Gastroesophageal sphincter (tissue), 4 donors: ENCODE measurements around the gene CELSR1. TPM values are rescaled to one million over a fixed set of nuclear protein-coding genes. Genes with fewer than 3 reads are reported as not detected.

Source experiments
- ATAC-seq: fragments of 150-250 bp; one replicate; pipeline ENCODE4 v1.9.1; 2016; ENCODE audit warnings: mild to moderate bottlenecking, moderate library complexity
- H3K27ac ChIP-seq, 4 donors: fragments of 200-600 bp; sonication (generic) in 3 of 4; 1 replicate in 3 of 4; 2 replicates in 1 of 4; pipeline ENCODE4 v1.5.1; 2016 to 2019
- H3K27me3 ChIP-seq: fragments of 200-600 bp; sonication (generic); one replicate; pipeline ENCODE4 v1.5.1; 2019
- H3K36me3 ChIP-seq, 2 donors: fragments of 200-600 bp; sonication (generic); one replicate each; pipeline ENCODE4 v1.5.1; 2019; ENCODE audit warnings: control low read depth in 1 of 2
- H3K4me1 ChIP-seq, 3 donors: fragments of 200-600 bp; sonication (generic); 1 replicate in 2 of 3; 2 replicates in 1 of 3; pipeline ENCODE4 v1.5.1; 2016 to 2019; ENCODE audit warnings: control low read depth in 2 of 3
- H3K4me3 ChIP-seq, 2 donors: fragments of 200-600 bp; sonication (generic); one replicate each; pipeline ENCODE4 v1.5.1; 2019; ENCODE audit warnings: mild to moderate bottlenecking in 1 of 2, moderate library complexity in 1 of 2
- H3K9me3 ChIP-seq, 3 donors: fragments of 200-600 bp; sonication (generic); one replicate each; pipeline ENCODE4 v1.5.1; 2017 to 2019; ENCODE audit warnings: control low read depth in 2 of 3
- CTCF ChIP-seq, 4 experiments: fragments of 200-600 bp in 2 of 4; fragments of 450-650 bp in 2 of 4; sonication (generic) in 1 of 4; IDR thresholded peaks; one replicate each; pipeline ENCODE4 v1.5.1; 2017 to 2019; ENCODE audit warnings: antibody characterized with exemption in 4 of 4, mild to moderate bottlenecking in 2 of 4, moderate library complexity in 2 of 4
- EP300 ChIP-seq: sonication (generic); formaldehyde crosslinking; IDR thresholded peaks from one replicate; pipeline ENCODE4 v1.6.1; 2017; ENCODE audit warnings: antibody characterized with exemption, mild to moderate bottlenecking
- POLR2A ChIP-seq, 2 donors: fragments of 450-650 bp; IDR thresholded peaks; one replicate each; pipeline ENCODE4 v1.6.1; 2017; ENCODE audit warnings: antibody characterized with exemption in 2 of 2, mild to moderate bottlenecking in 2 of 2, moderate library complexity in 1 of 2
- POLR2AphosphoS5 ChIP-seq: sonication (generic); formaldehyde crosslinking; IDR thresholded peaks from one replicate; pipeline ENCODE4 v1.6.1; 2017; ENCODE audit warnings: antibody characterized with exemption
- WGBS, 2 donors: methylation state at CpG; one replicate each; pipeline ENCODE4 v1.1.5; 2018; ENCODE audit warnings: low coverage in 1 of 2; 5-methylcytosine and 5-hydroxymethylcytosine counted together
- total RNA-seq, 4 donors: library from RNA; depleted of rRNA; stranded (reverse); fragments of >200 nt; gene quantifications; one replicate each; pipeline ENCODE4 v1.1.0, GENCODE V29; 2016

CELSR1 gene
- total RNA-seq, 4 donors from 2014 or later = 1.7 to 4.8 (median 4.3) TPM

- TF ChIP-seq POLR2A (IDR thresholded peaks at IDR 0.05) = no peak
- no peak for TF ChIP-seq POLR2AphosphoS5
- TF ChIP-seq CTCF (IDR thresholded peaks at IDR 0.05) = no peak
- TF ChIP-seq EP300 = no peak
- ATAC-seq = no peak
- H3K4me1 ChIP-seq = no peaks in the 10 kb centered on the region
- no peak overlapping the region for H3K27ac ChIP-seq
- H3K36me3 ChIP-seq = no peaks in the 10 kb centered on the region
- peaks cover 16% of the 10 kb centered on the region for H3K27me3 ChIP-seq
- 24 to 64% methylated on average over 8 of the region's 11 CpGs for WGBS, 2 donors
- no peaks in the 10 kb centered on the region for H3K9me3 ChIP-seq
- no peak overlapping the region for H3K4me3 ChIP-seq
These were observed 118.6 kb downstream of the CELSR1 start for GRCh38 chr22:46418827-46419226.

- Histone ChIP-seq H3K36me3 (no peaks in the 10 kb centered on the region), H3K9me3 (no peaks in the 10 kb centered on the region), H3K4me3 (no peak overlapping the region), H3K27ac (no peak overlapping the region), H3K4me1 (no peaks in the 10 kb centered on the region), H3K27me3 (peaks cover 16% of the 10 kb centered on the region)
- WGBS, 2 donors = 20 to 30% methylated on average over 2 of the region's 7 CpGs
- no peak for TF ChIP-seq EP300
- TF ChIP-seq CTCF (IDR thresholded peaks at IDR 0.05) = no peak
- TF ChIP-seq POLR2AphosphoS5 = no peak
- TF ChIP-seq POLR2A (IDR thresholded peaks at IDR 0.05) = no peak
- ATAC-seq = no peak
These were observed 119.7 kb downstream of the CELSR1 start for GRCh38 chr22:46417769-46418168.

GRCh38 chr22:46416891-46417580 lies 120.4 kb downstream of the CELSR1 start:
- Histone ChIP-seq H3K4me1 (no peaks in the 10 kb centered on the region), H3K9me3 (no peaks in the 10 kb centered on the region), H3K4me3 (no peak overlapping the region), H3K27ac (no peak overlapping the region), H3K27me3 (peaks cover 16% of the 10 kb centered on the region), H3K36me3 (no peaks in the 10 kb centered on the region)
- TF ChIP-seq CTCF (IDR thresholded peaks at IDR 0.05) (no peak), POLR2AphosphoS5 (no peak), EP300 (no peak), POLR2A (IDR thresholded peaks at IDR 0.05) (no peak)
- ATAC-seq = no peak
- 40 to 63% methylated on average over 1 to 8 of the region's 24 CpGs for WGBS, 2 donors

- Histone ChIP-seq H3K27me3 (peaks cover 16% of the 10 kb centered on the region), H3K4me1 (no peaks in the 10 kb centered on the region), H3K4me3 (no peak overlapping the region), H3K36me3 (no peaks in the 10 kb centered on the region), H3K27ac (no peak overlapping the region), H3K9me3 (no peaks in the 10 kb centered on the region)
- TF ChIP-seq POLR2A (IDR thresholded peaks at IDR 0.05) = no peak
- no peak for TF ChIP-seq CTCF (IDR thresholded peaks at IDR 0.05)
- TF ChIP-seq POLR2AphosphoS5 = no peak
- TF ChIP-seq EP300 = no peak
- whole genome bisulfite sequencing, 2 donors = 84 to 86% methylated on average over 4 to 9 of the region's 14 CpGs
- ATAC-seq = no peak
These were observed 120.9 kb downstream of the CELSR1 start for GRCh38 chr22:46416520-46416871.

DNA sequence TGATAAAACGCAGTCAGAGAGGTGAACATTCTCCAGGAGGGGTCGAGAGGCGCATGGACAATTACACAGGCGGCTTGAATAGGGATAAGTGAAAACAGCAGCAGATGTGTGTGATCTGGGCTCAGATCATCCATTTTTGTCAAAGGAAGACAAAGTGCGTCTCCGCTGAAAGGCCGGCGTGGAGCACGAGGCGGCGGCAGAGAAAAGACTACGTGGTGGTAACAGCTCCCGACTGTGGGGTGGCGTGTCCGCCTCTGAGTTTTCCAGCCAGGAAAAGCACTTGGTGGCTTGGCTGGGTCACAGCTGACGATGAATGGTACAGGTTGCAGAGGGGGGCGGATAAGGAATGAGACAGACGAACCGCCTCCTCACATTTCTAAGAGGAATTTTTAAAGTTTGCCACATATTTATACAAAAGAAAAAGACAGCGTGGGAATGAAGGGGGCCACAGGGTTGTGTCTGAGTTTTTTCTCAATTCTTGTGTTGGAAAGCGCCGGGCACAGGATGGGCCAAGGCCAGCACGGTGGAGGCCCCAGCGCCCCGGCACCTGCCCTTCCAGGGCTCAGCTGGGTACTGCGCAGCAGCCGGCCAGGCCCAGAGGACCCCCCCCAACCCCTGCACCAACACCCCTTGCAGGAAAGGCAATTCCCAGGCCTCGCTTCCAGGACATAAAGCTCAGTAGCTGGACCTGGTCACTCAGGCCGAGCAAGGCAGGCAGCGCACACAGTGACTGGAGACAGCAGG lies 121.5 kb downstream of the CELSR1 start:
- Histone ChIP-seq H3K4me3 (no peak overlapping the region), H3K27ac (no peak overlapping the region), H3K4me1 (no peaks in the 10 kb centered on the region), H3K27me3 (peaks cover 16% of the 10 kb centered on the region), H3K9me3 (no peaks in the 10 kb centered on the region), H3K36me3 (no peaks in the 10 kb centered on the region)
- no peak for ATAC-seq
- no peak for TF ChIP-seq CTCF (IDR thresholded peaks at IDR 0.05)
- no peak for TF ChIP-seq POLR2A (IDR thresholded peaks at IDR 0.05)
- TF ChIP-seq EP300 = no peak
- no peak for TF ChIP-seq POLR2AphosphoS5
- 47 to 71% methylated on average over 10 to 16 of the region's 30 CpGs for WGBS, 2 donors
